HepG2 (cell line): ENCODE data around the gene ACOT2. TPM values are rescaled to one million over a fixed set of nuclear protein-coding genes. Genes with fewer than 3 reads are reported as not detected.
"Not testable (repeated sequence)": the region's sequence is repeated elsewhere in the genome, so short reads cannot be mapped to it uniquely, and the experiment has no call there.

Experiments used
- ATF7-NPFF ChIP-seq: sonication (generic); formaldehyde crosslinking; IDR thresholded peaks from 2 replicates; pipeline ENCODE4 v1.8.1; 2023; ENCODE audit warnings: mild to moderate bottlenecking, low read depth, missing genetic modification reagents, moderate library complexity
- FOXK1 ChIP-seq: sonication (generic); formaldehyde crosslinking; IDR thresholded peaks from 2 replicates; pipeline ENCODE4 v1.4.0; 2020; ENCODE audit warnings: low read depth, missing genetic modification reagents, borderline replicate concordance
- FOXO4 ChIP-seq: sonication (generic); formaldehyde crosslinking; conservative IDR thresholded peaks from 2 replicates; pipeline ENCODE4 v1.8.1; 2023; ENCODE audit warnings: missing genetic modification reagents
- HOXD1 ChIP-seq: sonication (generic); formaldehyde crosslinking; IDR thresholded peaks from 2 replicates; pipeline ENCODE4 v1.5.0; 2020; ENCODE audit warnings: missing genetic modification reagents
- ISL2 ChIP-seq: sonication (generic); formaldehyde crosslinking; IDR thresholded peaks from 2 replicates; pipeline ENCODE4 v1.5.0; 2020; ENCODE audit warnings: missing genetic modification reagents
- MYC ChIP-seq: sonication (generic); formaldehyde crosslinking; IDR thresholded peaks from 2 replicates; pipeline ENCODE4 v1.9.0; 2021; ENCODE audit warnings: missing genetic modification reagents, borderline replicate concordance
- NRL ChIP-seq: sonication (generic); formaldehyde crosslinking; IDR thresholded peaks from 2 replicates; pipeline ENCODE4 v1.5.0; 2020; ENCODE audit warnings: missing genetic modification reagents, mild to moderate bottlenecking, moderate library complexity, borderline replicate concordance
- PAXIP1 ChIP-seq: sonication (generic); formaldehyde crosslinking; conservative IDR thresholded peaks from 2 replicates; pipeline ENCODE4 v1.4.0; 2020; ENCODE audit warnings: mild to moderate bottlenecking, missing genetic modification reagents, moderate library complexity
- RARA ChIP-seq: IDR thresholded peaks from 2 replicates; pipeline ENCODE4 v1.6.1; 2016; ENCODE audit warnings: missing genetic modification reagents, missing compliant biosample characterization
- RXRB ChIP-seq: IDR thresholded peaks from 2 replicates; pipeline ENCODE4 v1.6.1; 2016; ENCODE audit warnings: borderline replicate concordance, missing genetic modification reagents, missing compliant biosample characterization
- SMAD1 ChIP-seq: sonication (generic); formaldehyde crosslinking; IDR thresholded peaks from 2 replicates; pipeline ENCODE4 v1.4.0; 2020; ENCODE audit warnings: missing genetic modification reagents, low read depth, mild to moderate bottlenecking, borderline replicate concordance
- SOX13 ChIP-seq, 3 experiments: fragments of 450-650 bp in 1 of 3; sonication (generic) in 1 of 3; formaldehyde crosslinking in 1 of 3; IDR thresholded peaks in 2 of 3; conservative IDR thresholded peaks in 1 of 3; 2 replicates each; pipeline versions ENCODE4 v1.5.0 to v1.6.1; 2016 to 2020; ENCODE audit warnings: antibody characterized with exemption in 1 of 3, mild to moderate bottlenecking in 1 of 3, missing compliant biosample characterization in 1 of 3, missing genetic modification reagents in 1 of 3, moderate library complexity in 1 of 3
- ZNF264 ChIP-seq: sonication (generic); formaldehyde crosslinking; IDR thresholded peaks from 2 replicates; pipeline ENCODE4 v1.4.0; 2020; ENCODE audit warnings: missing genetic modification reagents
- ZNF441 ChIP-seq: sonication (generic); formaldehyde crosslinking; IDR thresholded peaks from 2 replicates; pipeline ENCODE4 v1.7.0; 2021; ENCODE audit warnings: missing genetic modification reagents, borderline replicate concordance
- ZNF564 ChIP-seq: sonication (generic); formaldehyde crosslinking; IDR thresholded peaks from 2 replicates; pipeline ENCODE4 v1.8.1; 2023; ENCODE audit warnings: mild to moderate bottlenecking, missing genetic modification reagents
- ZNF619 ChIP-seq: sonication (generic); formaldehyde crosslinking; IDR thresholded peaks from 2 replicates; pipeline ENCODE4 v1.4.0; 2020; ENCODE audit warnings: mild to moderate bottlenecking, missing genetic modification reagents
- ZNF747 ChIP-seq: sonication (generic); formaldehyde crosslinking; IDR thresholded peaks from 2 replicates; pipeline ENCODE4 v1.8.1; 2023; ENCODE audit warnings: missing genetic modification reagents, mild to moderate bottlenecking, borderline replicate concordance
- polyA plus RNA-seq, 8 experiments: library from polyadenylated mRNA; depleted of rRNA in 3 of 8; stranded (reverse) in 7 of 8; unstranded in 1 of 8; fragments of >200 nt; fragmentation: Illumina TruSeq in 4 of 8; extraction: Trizol in 4 of 8; gene quantifications; 2 replicates each; pipeline versions ENCODE4 v1.2.1 to v1.2.3, GENCODE V29; 2011 to 2016; ENCODE audit warnings: low read depth in 4 of 8, missing spikeins in 1 of 8, mixed read lengths in 1 of 8; ENCODE audit not compliant: insufficient read depth in 1 of 8
- total RNA-seq, 5 experiments: library from RNA; depleted of rRNA; stranded (reverse); fragments of >200 nt; fragmentation: Illumina TruSeq; extraction: Trizol; gene quantifications; 2 replicates each; pipeline ENCODE4 v1.2.3, GENCODE V29; 2016; ENCODE audit warnings: low read depth in 1 of 5

ACOT2 gene
- total and polyA plus RNA-seq, 2 of the 13 experiments (the other 11 are each of a cell fraction or from before 2014, with no cell fraction given): 60.0 to 110 TPM

- TF ChIP-seq MYC (CRISPR knock-in tag) (peak; percentile 77), PAXIP1 (peak; percentile 76), ISL2 (0 out of 2 replicates have a peak, but pooled peaks have one; percentile 8), ZNF264 (CRISPR knock-in tag) (peak; percentile 85), RARA (CRISPR knock-in tag) (peak; percentile 60), SOX13 (CRISPR knock-in tag; conservative IDR thresholded peaks at IDR 0.05 in 1 of 2, IDR thresholded peaks at IDR 0.05 in 1 of 2) (peak in 1 of 2 experiments; percentile 56; a peak in 2 of 4 replicates), NRL (peak; percentile 77), ZNF441 (CRISPR knock-in tag) (peak; percentile 39; the same call in 1 of the 2 replicates), FOXO4 (CRISPR knock-in tag) (0 out of 2 replicates have a peak, but pooled peaks have one; percentile 50), ATF7-NPFF (CRISPR knock-in tag) (peak; percentile 78), ZNF619 (CRISPR knock-in tag) (0 out of 2 replicates have a peak, but pooled peaks have one; percentile 33), RXRB (CRISPR knock-in tag) (peak; percentile 58; the same call in 1 of the 2 replicates), HOXD1 (CRISPR knock-in tag) (peak; percentile 45; the same call in 1 of the 2 replicates), ZNF747 (CRISPR knock-in tag) (peak; percentile 81; the same call in 1 of the 2 replicates), ZNF564 (peak; percentile 85; the same call in 1 of the 2 replicates), SMAD1 (CRISPR knock-in tag) (0 out of 2 replicates have a peak, but pooled peaks have one; percentile 42), FOXK1 (CRISPR knock-in tag) (0 out of 2 replicates have a peak, but pooled peaks have one; percentile 18)
- TF ChIP-seq SOX13 (IDR thresholded peaks at IDR 0.05): not testable (repeated sequence)
Observed at GRCh38 chr14:73569185-73569958, at the start of gene ACOT2 (continued).
